Activated CD8-positive, alpha-beta memory T cell treated with anti-CD3 and anti-CD28 coated beads for 4 hours (primary cell): ENCODE measurements around the gene ESRRA.

Experiments
- DNase-seq, 2 donors: peaks; one replicate each; pipeline ENCODE4 v3.0.0-alpha.2; 2020; ENCODE audit warnings: low read depth in 2 of 2

ESRRA gene

DNA sequence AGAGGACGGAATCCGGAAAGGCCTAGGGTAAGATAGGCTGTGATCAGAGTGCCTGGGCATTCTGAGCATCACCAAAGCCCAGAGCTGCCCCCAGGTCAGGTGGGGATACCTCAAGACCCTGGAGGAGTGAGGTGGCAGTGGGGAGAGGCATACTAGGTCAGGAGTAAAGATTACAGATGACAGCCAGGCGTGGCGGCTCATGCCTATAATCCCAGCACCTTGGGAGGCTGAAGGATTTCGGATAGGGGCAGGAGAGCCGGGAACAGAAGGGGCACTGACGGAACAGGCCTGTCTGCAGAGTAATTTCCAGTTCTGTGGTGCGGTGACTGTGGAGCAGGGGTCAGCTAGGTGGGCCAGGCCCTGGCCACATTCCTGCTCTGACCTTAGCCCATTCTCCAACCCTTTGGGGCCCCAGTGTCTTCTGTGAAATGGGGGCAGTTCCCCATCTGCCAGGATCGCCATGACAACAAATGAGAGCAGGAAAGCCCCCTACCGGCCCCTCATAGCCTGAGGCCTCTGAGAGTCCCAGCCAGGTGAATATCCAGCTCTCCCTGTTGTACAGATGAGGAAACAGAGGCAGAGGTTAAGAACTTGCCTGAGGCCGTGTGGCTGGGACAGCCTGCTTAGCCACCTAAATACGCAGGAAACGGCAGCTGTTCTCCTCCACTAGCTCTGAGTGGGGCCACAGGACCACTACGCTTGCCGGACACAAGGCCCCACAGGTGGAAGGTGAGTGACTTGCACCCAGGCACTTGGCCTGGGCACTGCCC is 30.1 kb upstream of the ESRRA start:
- DNase-seq: no peak

- no peak for DNase-seq
Measured at GRCh38 chr11:64275841-64276240, 29.5 kb upstream of the ESRRA start.

GRCh38 chr11:64276653-64277431 is 28.5 kb upstream of the ESRRA start:
- no peak for DNase-seq

DNA sequence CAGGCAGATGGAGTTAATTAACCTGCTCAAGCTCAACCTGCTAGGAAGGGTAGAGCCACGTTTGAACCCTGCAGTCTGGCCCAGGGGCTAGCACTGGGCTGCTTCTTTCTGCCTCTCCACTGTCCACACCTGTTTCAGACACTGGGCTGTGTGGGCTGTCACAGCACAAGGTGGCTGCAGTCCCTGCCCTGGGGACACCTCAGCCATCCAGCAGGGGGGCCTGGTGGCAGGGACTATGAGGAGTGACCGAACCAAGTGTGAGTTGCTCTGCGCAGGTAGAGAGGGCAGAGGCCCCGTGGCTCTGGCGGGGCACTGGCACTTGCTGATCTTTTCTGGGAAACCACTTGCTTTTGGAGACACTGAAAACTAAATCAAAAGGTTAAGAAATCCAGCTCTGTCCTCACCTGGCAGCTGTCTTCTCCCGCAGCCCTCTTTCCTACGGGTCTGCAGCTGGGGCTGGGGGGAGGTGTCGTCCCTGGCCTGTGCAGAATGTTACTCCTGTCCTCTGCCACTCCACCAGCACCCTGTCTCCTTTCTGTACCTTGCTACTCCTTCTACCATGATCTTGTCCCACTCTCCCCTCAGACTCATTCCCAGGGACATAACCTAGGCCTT is 26.6 kb upstream of the ESRRA start:
- DNase-seq: no peak

- no peak for DNase-seq
Measured at GRCh38 chr11:64281957-64282770, 23.2 kb upstream of the ESRRA start.

- no peak for DNase-seq
Measured at GRCh38 chr11:64283092-64283491, 22.2 kb upstream of the ESRRA start.

GRCh38 chr11:64284048-64284961 is 21.0 kb upstream of the ESRRA start, which contains the start of gene BAD:
BAD (minus strand) TSS chr11:64284665; CDS start chr11:64284368, 297 bp downstream.
- DNase-seq: peak; percentile 84 to 86

GRCh38 chr11:64284962-64285884 is 20.1 kb upstream of the ESRRA start, which contains the start of gene GPR137:
GPR137 (plus strand) TSS chr11:64285848; CDS start chr11:64286525, 677 bp downstream.
- DNase-seq: peak; percentile 80 to 81

DNA sequence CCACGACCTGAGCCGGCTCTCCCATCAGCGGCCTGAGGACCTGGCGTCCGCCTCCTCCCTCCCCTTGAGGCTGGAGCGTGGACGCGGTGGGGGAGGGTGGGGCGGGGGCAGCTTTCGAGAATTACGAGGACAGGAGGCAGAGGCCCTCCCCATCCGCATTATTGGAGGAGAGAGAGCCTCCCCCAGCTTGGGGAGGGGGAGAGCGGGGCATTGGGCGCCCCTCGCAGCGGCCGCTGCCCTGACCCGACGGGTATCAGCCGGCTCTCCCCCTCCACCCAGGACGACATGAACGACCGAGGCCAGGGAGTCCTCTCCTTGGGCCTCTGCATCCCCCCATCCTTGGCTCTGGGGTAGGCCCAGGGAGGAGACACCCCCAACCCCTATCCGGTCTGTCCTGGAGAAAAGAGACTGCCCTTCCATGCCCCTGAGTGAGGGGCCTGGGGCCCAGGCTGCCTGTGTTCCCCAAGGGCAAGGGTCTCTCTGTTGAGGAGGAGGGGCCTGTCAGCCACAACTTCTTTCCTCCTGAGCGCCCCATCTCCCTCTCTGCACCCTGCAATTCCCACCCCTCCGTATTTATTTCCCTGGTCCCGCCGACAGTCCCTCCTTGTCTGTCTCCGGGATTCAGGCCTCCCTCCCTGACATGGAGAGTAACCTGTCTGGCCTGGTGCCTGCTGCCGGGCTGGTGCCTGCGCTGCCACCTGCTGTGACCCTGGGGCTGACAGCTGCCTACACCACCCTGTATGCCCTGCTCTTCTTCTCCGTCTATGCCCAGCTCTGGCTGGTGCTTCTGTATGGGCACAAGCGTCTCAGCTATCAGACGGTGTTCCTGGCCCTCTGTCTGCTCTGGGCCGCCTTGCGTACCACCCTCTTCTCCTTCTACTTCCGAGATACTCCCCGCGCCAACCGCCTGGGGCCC is 19.2 kb upstream of the ESRRA start:
- no peak for DNase-seq

GRCh38 chr11:64286801-64287159 is 18.5 kb upstream of the ESRRA start:
- DNase-seq: no peak

- no peak for DNase-seq
Measured at GRCh38 chr11:64287676-64288352, 17.5 kb upstream of the ESRRA start.

DNA sequence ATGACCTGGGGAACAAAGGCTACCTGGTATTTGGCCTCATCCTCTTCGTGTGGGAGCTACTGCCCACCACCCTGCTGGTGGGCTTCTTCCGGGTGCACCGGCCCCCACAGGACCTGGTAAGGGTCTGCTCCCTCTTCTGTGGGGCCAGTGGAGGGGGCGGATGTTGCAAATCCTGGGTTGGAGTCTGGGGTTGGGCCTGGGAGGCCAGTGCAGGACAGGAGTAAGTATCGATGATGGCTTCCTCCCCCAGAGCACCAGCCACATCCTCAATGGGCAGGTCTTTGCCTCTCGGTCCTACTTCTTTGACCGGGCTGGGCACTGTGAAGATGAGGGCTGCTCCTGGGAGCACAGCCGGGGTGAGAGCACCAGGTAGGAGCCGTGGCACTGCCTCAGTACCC is 17.0 kb upstream of the ESRRA start:
- DNase-seq: no peak

DNA sequence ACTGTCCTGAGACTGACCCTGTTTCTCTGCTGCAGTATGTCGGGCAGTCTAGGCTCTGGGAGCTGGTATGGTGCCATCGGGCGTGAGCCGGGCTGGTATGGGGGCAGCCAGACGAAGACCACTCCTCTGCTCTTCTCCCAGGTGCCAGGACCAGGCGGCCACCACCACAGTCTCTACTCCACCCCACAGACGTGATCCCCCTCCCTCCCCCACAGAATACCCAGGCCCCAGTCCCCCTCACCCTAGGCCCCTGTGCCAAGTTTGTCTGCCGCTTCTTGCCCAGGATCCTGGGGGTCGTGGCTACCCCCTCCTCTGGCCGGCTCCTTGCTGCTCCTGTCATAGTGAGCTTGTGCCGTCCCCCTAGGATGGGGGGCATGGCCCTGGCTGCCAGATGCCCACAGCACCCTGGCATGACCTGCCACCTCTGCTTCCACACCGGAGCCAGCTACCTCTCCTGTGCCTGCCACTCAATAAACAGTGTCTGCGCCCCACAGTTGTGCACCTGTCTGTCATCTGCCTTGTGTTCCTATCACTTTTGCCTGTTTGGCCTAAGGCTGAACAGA is 16.2 kb upstream of the ESRRA start:
- no peak for DNase-seq

DNA sequence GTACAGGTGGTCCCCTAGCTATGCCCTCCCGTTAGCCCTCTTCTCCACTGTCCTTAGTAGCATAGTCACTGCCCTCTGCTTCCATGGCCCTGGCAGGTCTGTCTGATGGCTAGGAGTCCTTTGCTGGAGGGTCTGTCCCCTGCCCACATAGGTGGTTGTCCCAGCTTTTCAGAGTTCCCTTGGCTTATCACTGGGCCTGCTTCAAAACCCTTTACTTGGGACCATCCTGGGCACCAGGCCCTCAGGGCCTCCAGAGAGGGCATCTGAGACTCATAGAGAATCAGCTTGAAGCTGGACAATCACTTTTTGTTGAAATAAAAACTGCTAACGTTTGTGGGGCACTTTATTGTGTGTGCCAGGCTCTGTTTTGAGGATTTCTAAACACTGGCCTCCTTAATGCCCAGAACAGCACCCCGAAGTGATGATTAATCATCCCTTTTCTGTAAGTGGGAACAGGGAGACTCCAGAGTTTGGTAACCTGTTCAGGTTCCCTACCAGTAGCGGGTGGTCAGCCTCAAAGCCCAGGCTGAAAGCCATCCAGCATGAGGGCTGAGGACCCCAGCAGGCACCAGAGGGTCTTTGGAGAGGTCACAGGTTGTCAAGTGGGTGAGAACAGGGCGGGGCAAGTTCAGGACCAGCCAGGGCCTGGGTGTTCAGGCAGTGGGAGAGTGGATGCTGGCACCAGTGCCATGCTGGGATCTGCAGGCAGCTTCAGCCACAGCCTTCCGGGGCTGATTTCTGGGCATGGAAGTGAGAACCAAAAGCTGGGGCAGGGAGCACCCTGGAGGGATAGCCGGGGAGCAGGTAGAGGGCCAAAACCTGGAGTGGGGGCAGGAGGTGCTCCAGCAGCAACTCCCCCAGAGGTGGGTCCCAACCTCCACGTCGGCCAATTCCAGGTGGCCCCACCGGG is 14.7 kb upstream of the ESRRA start:
- DNase-seq: no peak

DNA sequence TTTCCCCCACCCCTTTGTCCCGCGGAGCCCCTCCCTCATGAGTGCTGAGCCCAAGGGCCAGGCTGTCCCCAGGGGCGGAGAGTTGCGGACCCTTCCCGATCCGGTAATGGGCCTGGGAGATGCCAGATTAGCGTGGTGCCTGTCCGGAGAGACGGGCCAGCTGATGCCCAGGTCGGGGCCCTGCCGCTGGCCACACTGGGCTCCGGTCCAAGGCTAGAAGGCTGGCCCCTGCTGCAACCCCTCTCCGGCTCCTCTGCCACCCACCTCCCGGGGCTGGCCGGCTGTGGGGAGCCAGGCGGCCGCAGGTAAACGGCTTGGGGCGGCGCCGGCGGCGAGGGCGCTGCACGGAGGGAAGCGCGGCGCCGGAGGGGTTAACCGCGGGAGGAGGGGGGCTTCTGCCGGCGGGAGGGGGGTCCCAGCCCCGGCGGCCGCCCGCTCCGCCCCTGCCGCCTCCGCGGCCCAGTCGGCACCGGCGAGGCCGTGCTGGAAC is 14.0 kb upstream of the ESRRA start, which contains the start of gene KCNK4:
Gene KCNK4, plus strand, starts transcription at position 41 of the 490 bp plus-strand sequence. CDS start 1,717 bp downstream, outside the sequence.
- no peak for DNase-seq
